ENCODE measurements around the gene KCNQ1OT1.
A peak's percentile ranks its signal among the peaks of the same experiment; 100 is the strongest.

The KCNQ1OT1 gene

DNA sequence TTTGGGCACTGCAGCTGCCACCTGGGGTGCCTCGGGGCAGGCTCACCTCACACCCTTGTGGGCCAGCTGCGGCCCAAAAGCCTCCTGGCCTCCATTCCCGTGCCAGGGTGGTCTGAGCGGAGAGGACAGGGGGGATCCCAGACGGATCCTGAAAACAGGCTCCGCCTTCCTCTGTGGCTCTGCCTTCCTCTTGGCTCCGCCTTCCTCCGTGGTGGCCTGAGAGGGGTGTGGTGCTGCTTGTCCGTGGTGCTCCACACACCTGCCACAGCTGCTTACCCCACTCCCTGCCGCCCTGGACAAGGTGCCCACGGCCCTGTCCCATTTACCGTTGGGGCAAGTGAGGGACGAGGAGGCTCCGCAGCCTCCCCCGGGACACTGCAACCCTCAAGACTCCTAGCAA, 23.2 kb upstream of the KCNQ1OT1 start:
- Histone ChIP-seq H4K91ac (ENCODE audit: low read length) (no peak overlapping the region), H3K4ac (ENCODE audit: low read depth in 1 of 2, low read length in 2 of 2) (no peak overlapping the region), H3K27ac (ENCODE audit: low read length, poor library complexity, severe bottlenecking) (no peak overlapping the region), H3K9ac (ENCODE audit: low read length) (no peak overlapping the region), H3K9me3 (ENCODE audit: control insufficient read depth, low read length) (peaks cover 9% of the 10 kb centered on the region), H4K8ac (ENCODE audit: low read length) (no peak overlapping the region), H2BK15ac (ENCODE audit: low read depth, poor library complexity, severe bottlenecking) (no peak overlapping the region), H3K79me1 (replicated peaks; ENCODE audit: low read length, poor library complexity, severe bottlenecking) (no peaks in the 10 kb centered on the region), H2BK120ac (ENCODE audit: low read depth, low read length) (no peak overlapping the region), H3K18ac (ENCODE audit: low read depth in 1 of 2, low read length in 2 of 2) (no peak overlapping the region), H3K4me2 (ENCODE audit: low read length, poor library complexity, severe bottlenecking) (no peak overlapping the region), H3K4me3 (ENCODE audit: insufficient read depth in 1 of 2, low read depth in 1 of 2, low read length in 2 of 2) (no peak overlapping the region), H2AK5ac (ENCODE audit: low read length, severe bottlenecking) (no peak overlapping the region), H2AFZ (ENCODE audit: low read depth, low read length) (no peak overlapping the region), H2BK5ac (ENCODE audit: low read depth, low read length, poor library complexity, severe bottlenecking) (no peak overlapping the region), H3K36me3 (ENCODE audit: control insufficient read depth in 1 of 2, insufficient read depth in 2 of 2, low read depth in 1 of 2, low read length in 2 of 2) (no peaks in the 10 kb centered on the region), H3K27me3 (ENCODE audit: control insufficient read depth in 1 of 2, insufficient read depth in 1 of 2, low read length in 2 of 2) (peaks cover 5 to 42% of the 10 kb centered on the region in 2 experiments), H3K4me1 (ENCODE audit: control insufficient read depth, insufficient read depth, low read depth, low read length) (peaks cover 22% of the 10 kb centered on the region), H2BK12ac (ENCODE audit: low read length in 2 of 2) (no peak overlapping the region), H3K14ac (ENCODE audit: low read length in 2 of 2) (no peak overlapping the region), H3K23ac (ENCODE audit: low read length in 2 of 2) (no peak overlapping the region)
- WGBS = 90% methylated on average over 15 of the region's 15 CpGs
- DNase-seq = no peak

DNA sequence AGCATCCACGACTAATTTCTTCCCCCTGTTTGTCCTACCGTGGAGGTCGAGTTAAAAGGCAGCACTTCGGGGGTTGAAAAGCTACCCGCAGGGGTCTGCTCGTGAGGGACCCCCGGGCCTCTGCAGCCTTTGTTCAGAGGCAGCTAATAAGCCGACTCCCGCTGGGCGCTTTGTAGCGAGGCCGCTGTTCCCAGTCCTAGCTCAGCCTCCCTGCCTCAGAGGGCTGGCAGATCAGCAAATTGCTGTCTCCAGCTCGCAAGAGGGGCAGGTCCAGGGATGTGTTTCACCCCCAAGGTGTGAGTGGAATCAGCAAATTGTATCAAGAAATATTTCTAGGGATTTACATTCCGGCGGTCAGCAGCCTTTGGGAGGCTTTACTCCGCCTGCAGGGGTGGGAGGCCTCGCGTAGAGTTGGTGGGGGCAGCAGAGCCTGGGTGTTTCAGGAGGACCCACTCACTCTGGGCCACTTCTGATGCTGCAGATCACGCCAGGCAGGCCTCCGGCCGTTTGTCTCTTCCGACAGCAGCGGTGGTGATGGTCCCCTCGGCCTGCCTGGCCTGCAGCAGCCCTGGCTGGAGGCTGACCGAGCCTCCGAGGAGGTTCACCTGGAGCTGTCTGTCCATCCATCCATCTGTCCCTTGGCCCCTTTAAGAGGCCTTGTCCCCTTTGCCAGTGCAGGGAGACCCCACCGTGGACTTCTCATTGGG, 21.6 kb upstream of the KCNQ1OT1 start:
- no peaks in the 10 kb centered on the region for H3K9me3 ChIP-seq (ENCODE audit: control insufficient read depth, low read length)
- no peak overlapping the region for H3K4ac ChIP-seq (ENCODE audit: low read depth in 1 of 2, low read length in 2 of 2)
- H4K8ac ChIP-seq (ENCODE audit: low read length) = no peak overlapping the region
- H2AK5ac ChIP-seq (ENCODE audit: low read length, severe bottlenecking) = no peak overlapping the region
- no peaks in the 10 kb centered on the region for H3K36me3 ChIP-seq (ENCODE audit: control insufficient read depth in 1 of 2, insufficient read depth in 2 of 2, low read depth in 1 of 2, low read length in 2 of 2)
- H3K4me2 ChIP-seq (ENCODE audit: low read length, poor library complexity, severe bottlenecking) = no peak overlapping the region
- H3K4me1 ChIP-seq (ENCODE audit: control insufficient read depth, insufficient read depth, low read depth, low read length) = peaks cover 19% of the 10 kb centered on the region
- H3K9ac ChIP-seq (ENCODE audit: low read length) = no peak overlapping the region
- H2AFZ ChIP-seq (ENCODE audit: low read depth, low read length) = no peak overlapping the region
- H4K91ac ChIP-seq (ENCODE audit: low read length) = no peak overlapping the region
- H2BK120ac ChIP-seq (ENCODE audit: low read depth, low read length) = no peak overlapping the region
- H3K18ac ChIP-seq (ENCODE audit: low read depth in 1 of 2, low read length in 2 of 2) = no peak overlapping the region
- no peak overlapping the region for H2BK5ac ChIP-seq (ENCODE audit: low read depth, low read length, poor library complexity, severe bottlenecking)
- H3K27ac ChIP-seq (ENCODE audit: low read length, poor library complexity, severe bottlenecking) = no peak overlapping the region
- H3K23ac ChIP-seq (ENCODE audit: low read length in 2 of 2) = no peak overlapping the region
- no peak overlapping the region for H3K14ac ChIP-seq (ENCODE audit: low read length in 2 of 2)
- H2BK15ac ChIP-seq (ENCODE audit: low read depth, poor library complexity, severe bottlenecking) = no peak overlapping the region
- no peaks in the 10 kb centered on the region for H3K79me1 ChIP-seq (replicated peaks; ENCODE audit: low read length, poor library complexity, severe bottlenecking)
- H3K27me3 ChIP-seq (ENCODE audit: control insufficient read depth in 1 of 2, insufficient read depth in 1 of 2, low read length in 2 of 2) = peaks cover 9 to 57% of the 10 kb centered on the region in 2 experiments
- DNase-seq = no peak
- H2BK12ac ChIP-seq (ENCODE audit: low read length in 2 of 2) = no peak overlapping the region
- H3K4me3 ChIP-seq (ENCODE audit: insufficient read depth in 1 of 2, low read depth in 1 of 2, low read length in 2 of 2) = no peak overlapping the region
- WGBS = 65% methylated on average over 27 of the region's 27 CpGs

DNA sequence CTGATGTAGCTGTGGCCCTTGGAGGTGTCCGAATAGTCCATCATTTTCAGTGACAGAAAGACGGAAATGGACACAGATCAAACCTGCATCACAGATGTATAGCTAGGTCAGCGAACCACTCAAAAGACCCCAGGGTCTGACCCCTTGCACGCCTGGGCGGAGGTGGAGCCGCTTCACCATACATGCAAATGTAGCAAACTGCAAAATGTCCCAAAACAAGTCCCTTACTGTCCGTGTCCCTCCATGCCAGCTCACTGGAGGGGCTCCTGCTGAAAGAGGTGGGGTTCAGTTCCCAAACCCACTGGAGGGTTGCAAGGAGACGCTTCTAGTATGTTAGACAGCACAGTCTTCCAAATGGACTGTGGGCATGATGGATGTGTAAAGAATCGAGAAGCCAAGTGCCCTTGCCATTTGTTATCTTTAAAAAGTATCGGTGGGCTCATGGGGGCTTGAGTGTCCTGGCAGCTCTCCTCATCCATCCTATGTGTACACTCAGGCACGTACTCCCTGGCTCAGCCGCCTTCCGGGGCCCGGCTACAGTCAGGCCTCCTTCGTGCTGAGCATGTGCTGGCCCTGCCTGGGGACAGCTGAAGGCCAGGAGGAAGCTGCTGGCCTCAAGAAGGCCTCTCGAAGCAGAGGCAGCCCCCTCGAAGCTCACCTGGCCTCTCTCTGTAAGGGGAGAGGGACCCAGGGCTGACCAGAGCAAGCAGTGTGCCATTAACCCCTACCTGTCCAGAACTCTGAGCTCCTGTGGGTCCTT, 20.2 kb upstream of the KCNQ1OT1 start:
- Histone ChIP-seq H2BK12ac (ENCODE audit: low read length in 2 of 2) (no peak overlapping the region), H2BK120ac (ENCODE audit: low read depth, low read length) (no peak overlapping the region), H4K91ac (ENCODE audit: low read length) (no peak overlapping the region), H3K79me1 (replicated peaks; ENCODE audit: low read length, poor library complexity, severe bottlenecking) (no peaks in the 10 kb centered on the region), H2BK5ac (ENCODE audit: low read depth, low read length, poor library complexity, severe bottlenecking) (no peak overlapping the region), H2BK15ac (ENCODE audit: low read depth, poor library complexity, severe bottlenecking) (peak overlapping the region; percentile 29), H3K4ac (ENCODE audit: low read depth in 1 of 2, low read length in 2 of 2) (no peak overlapping the region), H3K4me1 (ENCODE audit: control insufficient read depth, insufficient read depth, low read depth, low read length) (peaks cover 9% of the 10 kb centered on the region), H4K8ac (ENCODE audit: low read length) (no peak overlapping the region), H3K4me3 (ENCODE audit: insufficient read depth in 1 of 2, low read depth in 1 of 2, low read length in 2 of 2) (no peak overlapping the region), H3K27me3 (ENCODE audit: control insufficient read depth in 1 of 2, insufficient read depth in 1 of 2, low read length in 2 of 2) (peaks cover 18 to 71% of the 10 kb centered on the region in 2 experiments), H3K27ac (ENCODE audit: low read length, poor library complexity, severe bottlenecking) (no peak overlapping the region), H3K9me3 (ENCODE audit: control insufficient read depth, low read length) (no peaks in the 10 kb centered on the region), H2AK5ac (ENCODE audit: low read length, severe bottlenecking) (no peak overlapping the region), H3K36me3 (ENCODE audit: control insufficient read depth in 1 of 2, insufficient read depth in 2 of 2, low read depth in 1 of 2, low read length in 2 of 2) (no peaks in the 10 kb centered on the region), H3K18ac (ENCODE audit: low read depth in 1 of 2, low read length in 2 of 2) (no peak overlapping the region), H3K4me2 (ENCODE audit: low read length, poor library complexity, severe bottlenecking) (no peak overlapping the region), H3K14ac (ENCODE audit: low read length in 2 of 2) (no peak overlapping the region), H3K23ac (ENCODE audit: low read length in 2 of 2) (no peak overlapping the region), H3K9ac (ENCODE audit: low read length) (no peak overlapping the region), H2AFZ (ENCODE audit: low read depth, low read length) (no peak overlapping the region)
- DNase-seq = no peak
- 81% methylated on average over 17 of the region's 17 CpGs for WGBS

DNA sequence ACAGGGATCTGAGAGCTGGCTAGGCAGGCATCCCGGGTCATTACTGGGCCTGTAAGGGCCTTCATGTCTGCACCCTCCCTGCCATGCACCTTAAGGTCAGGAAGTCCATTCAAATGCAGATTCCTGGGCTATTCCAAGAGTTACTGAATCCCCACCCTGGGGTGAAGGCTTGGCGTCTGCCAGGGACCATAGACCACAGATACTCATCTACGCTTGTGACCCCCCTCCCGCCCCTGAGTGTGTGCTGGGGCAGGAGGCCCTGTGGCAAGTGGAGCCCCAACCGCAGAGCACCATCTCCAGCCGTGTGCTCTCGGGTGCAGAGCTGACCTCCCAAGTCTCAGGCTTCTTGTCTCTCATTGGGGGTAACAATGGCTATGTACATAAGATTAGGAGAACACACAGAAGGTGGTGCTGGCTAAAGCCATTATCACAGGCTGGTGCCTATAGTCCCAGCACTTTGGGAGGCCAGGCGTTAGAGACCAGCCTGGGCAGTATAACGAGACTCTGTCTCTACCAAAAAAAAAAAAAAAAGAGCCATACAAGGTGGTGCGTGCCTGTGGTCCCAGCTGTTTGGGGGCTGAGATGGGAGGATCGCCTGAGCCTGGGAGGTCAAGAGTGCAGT, 19.1 kb upstream of the KCNQ1OT1 start:
- H3K14ac ChIP-seq (ENCODE audit: low read length in 2 of 2) = no peak overlapping the region
- H3K9ac ChIP-seq (ENCODE audit: low read length) = no peak overlapping the region
- no peak overlapping the region for H2AK5ac ChIP-seq (ENCODE audit: low read length, severe bottlenecking)
- WGBS = 90% methylated on average over 9 of the region's 11 CpGs
- no peaks in the 10 kb centered on the region for H3K36me3 ChIP-seq (ENCODE audit: control insufficient read depth in 1 of 2, insufficient read depth in 2 of 2, low read depth in 1 of 2, low read length in 2 of 2)
- H2BK15ac ChIP-seq (ENCODE audit: low read depth, poor library complexity, severe bottlenecking) = no peak overlapping the region
- H3K4me1 ChIP-seq (ENCODE audit: control insufficient read depth, insufficient read depth, low read depth, low read length) = peaks cover 3% of the 10 kb centered on the region
- no peak overlapping the region for H3K27ac ChIP-seq (ENCODE audit: low read length, poor library complexity, severe bottlenecking)
- H3K18ac ChIP-seq (ENCODE audit: low read depth in 1 of 2, low read length in 2 of 2) = no peak overlapping the region
- H3K23ac ChIP-seq (ENCODE audit: low read length in 2 of 2) = no peak overlapping the region
- no peak overlapping the region for H3K4ac ChIP-seq (ENCODE audit: low read depth in 1 of 2, low read length in 2 of 2)
- H3K9me3 ChIP-seq (ENCODE audit: control insufficient read depth, low read length) = no peaks in the 10 kb centered on the region
- no peak for DNase-seq
- H3K79me1 ChIP-seq (replicated peaks; ENCODE audit: low read length, poor library complexity, severe bottlenecking) = no peaks in the 10 kb centered on the region
- H4K8ac ChIP-seq (ENCODE audit: low read length) = no peak overlapping the region
- H2AFZ ChIP-seq (ENCODE audit: low read depth, low read length) = no peak overlapping the region
- no peak overlapping the region for H2BK5ac ChIP-seq (ENCODE audit: low read depth, low read length, poor library complexity, severe bottlenecking)
- H3K4me3 ChIP-seq (ENCODE audit: insufficient read depth in 1 of 2, low read depth in 1 of 2, low read length in 2 of 2) = no peak overlapping the region
- peaks cover 26 to 72% of the 10 kb centered on the region in 2 experiments for H3K27me3 ChIP-seq (ENCODE audit: control insufficient read depth in 1 of 2, insufficient read depth in 1 of 2, low read length in 2 of 2)
- H3K4me2 ChIP-seq (ENCODE audit: low read length, poor library complexity, severe bottlenecking) = no peak overlapping the region
- H4K91ac ChIP-seq (ENCODE audit: low read length) = no peak overlapping the region
- H2BK120ac ChIP-seq (ENCODE audit: low read depth, low read length) = no peak overlapping the region
- H2BK12ac ChIP-seq (ENCODE audit: low read length in 2 of 2) = no peak overlapping the region

Measured in mesenchymal stem cell (in vitro differentiated cells and primary cell).